NCI-H1105 treated with DMSO at 0.1 percent for 48 hours (cell line): ENCODE results near the gene ZBTB17.
"Not testable (repeated sequence)": the region's sequence is repeated elsewhere in the genome, so short reads cannot be mapped to it uniquely, and the experiment has no call there.

ENCODE experiments used
- DNase-seq: peaks from one replicate; lab custom pipeline; 2025; lab: John Stamatoyannopoulos, UW

ZBTB17 gene

DNA sequence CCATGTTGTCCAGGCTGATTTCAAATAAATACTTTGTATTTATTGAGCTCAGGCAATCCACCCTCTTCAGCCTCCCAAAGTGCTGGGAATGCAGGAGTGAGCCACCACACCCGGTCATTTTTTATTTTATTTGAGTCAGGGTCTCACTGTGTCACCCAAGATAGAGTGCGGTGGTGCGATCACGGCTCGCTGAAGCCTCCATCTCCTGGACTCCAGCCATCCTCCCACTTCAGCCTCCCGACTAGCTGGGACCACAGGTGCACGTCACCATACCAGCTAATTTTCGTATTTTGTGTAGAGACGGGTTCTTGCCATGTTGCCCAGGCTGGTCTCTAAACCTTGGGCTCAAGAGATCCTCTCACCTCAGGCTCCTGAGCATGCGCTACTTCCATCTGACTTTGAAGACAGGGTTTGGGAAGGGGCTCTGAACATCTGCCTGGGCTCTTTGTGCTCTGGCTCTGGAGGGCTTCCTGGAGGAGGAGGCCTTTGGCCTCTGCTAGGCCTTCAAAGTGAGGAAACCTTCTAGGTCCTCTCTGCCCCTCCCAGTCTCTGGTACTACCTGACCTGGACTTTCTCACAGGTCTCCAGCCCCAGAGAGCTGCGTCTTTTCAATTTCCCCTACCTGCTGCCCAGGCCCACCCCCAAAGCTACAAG, 36.2 kb upstream of the ZBTB17 start:
- DNase-seq, result no peak

DNA sequence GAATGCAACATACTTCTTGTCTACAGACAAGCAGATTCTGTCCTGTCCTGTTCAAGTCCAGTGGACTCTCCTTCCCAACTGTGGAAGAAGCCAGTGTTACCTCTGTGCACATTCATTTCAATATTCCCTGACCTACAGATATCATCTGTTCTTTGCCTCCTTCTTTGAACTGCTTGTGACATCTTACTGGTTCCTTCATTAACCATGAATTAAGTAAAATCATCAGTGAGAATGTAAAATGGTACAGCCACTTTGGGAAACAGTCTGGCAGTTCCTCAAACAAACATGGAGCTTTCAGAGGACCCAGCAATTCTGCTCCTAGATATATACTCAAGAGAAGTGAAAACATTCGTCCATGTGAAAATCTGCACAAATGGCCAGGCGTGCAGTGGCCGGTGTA, 34.9 kb upstream of the ZBTB17 start:
- DNase-seq, result no peak

- no peak for DNase-seq
These were observed 33.8 kb upstream of the ZBTB17 start for GRCh38 chr1:16009678-16010077.

DNA sequence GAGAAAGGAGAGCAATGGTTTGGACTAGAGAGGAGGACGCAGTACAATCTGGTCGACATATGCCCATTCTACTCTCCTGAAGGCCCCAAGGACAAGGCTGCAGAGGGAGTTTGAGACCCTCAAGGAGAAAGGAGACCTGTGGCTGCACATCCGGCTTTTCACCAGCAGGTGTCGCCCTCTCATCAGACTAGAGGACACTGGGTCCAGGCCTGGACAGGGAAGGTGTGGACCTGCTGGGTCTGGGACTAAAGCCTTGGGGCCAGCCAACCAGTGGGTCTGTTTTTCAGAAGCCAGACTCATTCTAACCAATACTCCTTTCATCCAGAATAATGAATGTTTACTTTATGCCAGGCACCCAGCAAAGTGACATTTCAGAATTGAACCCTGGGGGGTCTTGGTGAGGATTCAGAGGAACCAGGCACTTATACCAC, 33.1 kb upstream of the ZBTB17 start:
- DNase-seq, result peak; percentile 54

DNA sequence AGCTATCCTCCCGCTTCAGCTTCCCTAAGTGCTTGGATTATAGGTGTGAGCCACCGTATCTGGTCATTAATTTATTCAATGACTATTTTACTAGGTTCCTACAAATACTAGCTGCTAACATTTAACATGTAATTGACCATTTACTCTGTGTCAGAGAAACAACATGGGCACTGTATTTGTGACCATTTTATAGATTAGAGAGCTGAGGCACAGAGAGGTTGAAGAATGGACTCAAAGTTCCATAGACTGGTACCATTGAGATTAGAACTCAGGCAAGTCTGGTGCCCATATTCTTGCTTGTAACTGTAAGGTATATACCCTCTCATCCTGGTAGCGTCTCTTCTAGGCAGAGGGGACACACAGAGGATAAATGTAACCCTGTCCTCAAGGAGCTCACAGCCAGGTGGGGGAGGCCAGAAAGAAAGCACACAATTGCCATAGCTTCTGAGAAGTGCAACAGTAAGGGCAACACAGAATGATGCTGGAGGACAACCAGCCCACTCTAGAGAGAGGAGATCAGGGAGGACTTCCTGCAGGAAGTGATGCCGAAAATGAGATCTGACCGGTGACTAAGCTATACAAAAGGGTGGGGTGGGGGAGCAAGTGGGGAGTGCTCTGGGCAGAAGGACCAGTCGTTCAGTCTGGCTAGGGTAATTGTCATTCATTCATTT, 31.9 kb upstream of the ZBTB17 start:
- DNase-seq, result no peak

GRCh38 chr1:16006552-16007485, 30.9 kb upstream of the ZBTB17 start:
- DNase-seq, result no peak

DNA sequence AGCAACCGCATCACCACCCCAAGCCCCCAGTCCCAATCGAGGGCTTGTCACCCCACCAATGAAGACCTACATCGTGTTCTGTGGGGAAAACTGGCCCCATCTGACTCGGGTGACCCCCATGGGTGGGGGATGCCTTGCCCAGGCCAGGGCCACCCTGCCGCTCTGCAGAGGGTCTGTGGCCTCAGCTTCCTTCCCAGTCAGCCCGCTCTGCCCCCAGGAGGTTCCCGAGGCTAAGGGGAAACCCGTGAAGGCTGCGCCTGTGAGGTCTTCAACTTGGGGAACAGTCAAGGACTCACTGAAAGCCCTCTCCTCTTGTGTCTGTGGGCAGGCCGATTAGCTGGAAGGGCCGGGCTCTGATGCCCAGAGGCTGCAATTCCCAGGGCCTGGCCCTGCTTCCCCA, 30.1 kb upstream of the ZBTB17 start:
- no peak for DNase-seq

- DNase-seq, result no peak
These were observed 29.7 kb upstream of the ZBTB17 start for GRCh38 chr1:16005597-16005996.

DNA sequence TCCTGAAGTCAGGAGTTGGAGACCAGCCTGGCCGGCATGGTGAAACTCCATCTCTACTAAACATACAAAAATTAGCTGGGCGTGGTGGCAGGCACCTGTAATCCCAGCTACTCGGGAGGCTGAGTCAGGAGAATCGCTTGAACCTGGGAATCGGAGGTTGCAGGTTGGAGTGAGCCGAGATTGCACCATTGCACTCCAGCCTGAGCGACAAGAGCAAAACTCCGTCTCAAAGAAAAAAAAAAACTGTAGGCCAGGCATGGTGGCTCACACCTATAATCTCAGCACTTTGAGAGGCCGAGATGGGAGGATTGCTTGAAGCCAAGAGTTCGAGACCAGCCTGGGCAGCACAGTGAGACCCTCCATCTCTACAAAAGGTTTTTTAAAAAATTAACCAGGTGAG, 25.4 kb upstream of the ZBTB17 start:
- DNase-seq, result not testable (repeated sequence)

- no peak for DNase-seq
These were observed 23.0 kb upstream of the ZBTB17 start for GRCh38 chr1:15998929-15999328.

GRCh38 chr1:15997637-15998280, 21.9 kb upstream of the ZBTB17 start:
- DNase-seq, result no peak

GRCh38 chr1:15997076-15997585, 21.2 kb upstream of the ZBTB17 start:
- no peak for DNase-seq

DNA sequence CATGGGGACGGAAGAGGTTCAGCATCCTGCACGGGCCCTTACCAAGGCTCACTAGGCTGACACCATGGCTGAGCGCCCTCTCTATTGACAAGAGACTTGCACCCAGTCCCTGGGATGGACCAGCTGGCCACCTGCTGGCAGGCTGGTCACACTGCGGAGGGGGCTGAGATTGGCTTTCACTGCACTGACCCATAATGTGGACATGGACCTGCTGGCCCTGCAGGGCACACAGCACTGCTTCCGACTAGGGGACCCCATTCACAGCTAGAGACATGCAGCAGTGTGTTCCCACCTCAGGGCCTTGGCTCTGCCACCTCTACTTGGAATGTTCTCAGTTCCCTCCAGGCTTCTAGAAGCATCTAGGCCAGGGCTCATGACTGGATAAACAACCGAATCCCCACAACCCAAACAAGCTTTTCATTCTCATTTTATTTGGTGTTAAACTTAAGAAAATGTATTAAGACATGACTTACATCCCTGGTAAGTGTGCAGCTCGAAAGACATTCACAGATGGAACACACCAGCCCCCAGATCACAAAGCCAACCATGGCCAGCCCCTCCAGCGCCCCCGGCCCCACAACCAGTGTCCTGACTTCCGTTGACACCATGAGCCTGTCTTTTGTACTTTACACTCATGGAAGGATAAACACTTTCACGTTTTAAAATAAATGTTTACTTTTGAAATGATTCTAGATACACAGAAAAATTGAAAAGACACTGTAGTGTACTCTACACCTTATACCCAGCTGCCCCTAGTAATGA, 18.9 kb upstream of the ZBTB17 start:
- peak; percentile 32 for DNase-seq

DNA sequence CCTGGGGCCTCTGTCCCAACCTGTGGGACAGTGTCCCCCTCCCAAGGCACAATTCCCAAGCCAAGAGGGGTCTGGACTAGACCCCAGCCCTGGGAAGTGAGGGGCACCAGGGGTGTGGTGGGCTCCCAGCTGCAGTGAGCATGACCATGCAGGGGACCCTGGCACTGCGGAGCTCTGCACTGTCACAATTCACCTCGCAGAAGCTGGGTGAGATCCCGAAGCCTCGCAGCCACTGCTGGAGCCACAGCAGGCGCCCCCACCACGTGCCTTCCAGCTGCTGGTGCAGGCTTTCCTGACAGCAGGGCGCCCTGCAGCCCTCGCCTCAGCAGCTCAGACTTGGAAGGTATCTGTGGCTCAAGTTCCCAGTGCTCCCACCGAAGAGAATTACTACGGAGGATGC, 18.2 kb upstream of the ZBTB17 start:
- DNase-seq, result no peak

DNA sequence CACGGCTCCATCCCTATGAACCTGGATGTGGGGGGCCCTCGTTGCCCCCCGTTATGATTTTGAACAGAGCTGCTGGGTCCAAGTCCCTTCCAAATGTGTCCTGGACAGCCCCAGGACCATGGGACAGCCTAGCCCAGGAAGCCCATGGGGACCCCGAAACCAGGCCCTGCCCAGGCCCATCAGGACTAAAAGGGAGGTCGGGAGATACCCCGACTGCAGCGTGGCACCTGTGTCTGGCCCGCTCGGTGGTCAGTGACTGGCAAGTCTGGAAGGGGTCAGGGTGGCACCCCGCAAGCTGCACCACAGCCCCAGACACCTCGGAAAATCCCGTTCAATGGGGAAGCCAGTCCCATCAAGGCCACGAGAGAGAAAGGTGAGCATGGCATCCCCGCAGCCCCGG, 17.8 kb upstream of the ZBTB17 start:
- no peak for DNase-seq

DNA sequence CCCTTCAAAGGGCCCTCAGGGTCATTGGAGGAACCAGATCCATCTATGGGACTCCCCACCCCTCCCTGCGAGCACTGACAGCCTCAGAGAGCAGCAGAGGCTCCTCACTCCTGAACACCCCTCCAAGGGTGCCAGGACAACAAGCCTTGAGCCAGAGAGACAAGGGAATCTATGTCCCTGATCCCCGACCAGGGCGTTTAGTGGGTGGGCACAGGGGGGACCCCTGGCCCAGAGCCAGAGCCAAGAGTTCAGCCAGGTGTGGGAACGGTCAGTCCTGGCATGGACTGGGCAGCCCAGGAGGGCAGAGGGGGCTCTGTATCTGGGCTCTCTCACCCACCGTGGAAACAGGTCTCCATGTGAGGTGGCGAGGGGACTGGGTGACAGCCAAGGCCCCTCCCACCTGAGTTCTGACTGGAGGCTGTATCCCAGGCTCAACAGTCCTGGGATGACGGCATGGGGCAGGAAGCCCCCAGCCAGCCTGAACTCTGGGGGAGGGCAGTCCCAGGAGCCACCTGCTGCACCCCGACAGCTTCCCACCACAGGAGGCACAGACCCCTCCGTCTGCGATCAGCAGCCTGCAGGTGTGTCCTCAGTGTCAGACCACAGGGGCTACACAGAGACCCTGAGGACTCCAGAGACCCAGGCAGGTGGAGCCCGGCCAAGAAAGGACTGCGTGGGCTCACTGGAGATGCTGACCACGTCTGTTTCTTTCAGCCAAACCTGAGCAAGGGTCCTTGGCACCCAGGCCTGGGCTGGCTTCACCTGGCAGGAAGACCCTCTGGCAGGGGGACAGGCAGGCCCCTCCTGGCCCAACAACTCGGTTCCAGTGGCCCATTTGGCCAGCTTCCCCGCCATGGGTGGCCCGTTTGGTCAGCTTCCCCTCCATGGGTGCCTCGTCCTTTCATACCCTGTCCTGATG, 16.9 kb upstream of the ZBTB17 start:
- DNase-seq, result no peak

DNA sequence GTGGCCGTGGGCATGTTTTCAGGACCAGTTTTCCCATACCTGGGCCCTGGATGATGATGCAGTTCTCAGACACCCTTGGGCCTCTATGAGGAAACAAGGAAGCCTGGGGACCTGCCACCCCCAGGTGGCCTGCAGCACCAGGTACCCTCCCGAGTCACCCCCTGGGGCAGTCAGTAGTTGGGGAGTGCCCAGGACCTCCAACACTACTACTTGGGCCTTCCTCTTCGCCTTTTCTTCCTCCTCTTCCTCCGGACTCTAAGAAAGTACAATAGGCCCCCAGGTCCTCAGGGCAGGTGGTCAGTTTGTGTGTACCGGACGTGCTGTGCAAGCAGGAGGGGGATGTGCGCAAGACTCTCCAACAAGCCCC, 16.3 kb upstream of the ZBTB17 start:
- DNase-seq, result no peak

GRCh38 chr1:15991427-15992186, 15.7 kb upstream of the ZBTB17 start:
- DNase-seq, result no peak

DNA sequence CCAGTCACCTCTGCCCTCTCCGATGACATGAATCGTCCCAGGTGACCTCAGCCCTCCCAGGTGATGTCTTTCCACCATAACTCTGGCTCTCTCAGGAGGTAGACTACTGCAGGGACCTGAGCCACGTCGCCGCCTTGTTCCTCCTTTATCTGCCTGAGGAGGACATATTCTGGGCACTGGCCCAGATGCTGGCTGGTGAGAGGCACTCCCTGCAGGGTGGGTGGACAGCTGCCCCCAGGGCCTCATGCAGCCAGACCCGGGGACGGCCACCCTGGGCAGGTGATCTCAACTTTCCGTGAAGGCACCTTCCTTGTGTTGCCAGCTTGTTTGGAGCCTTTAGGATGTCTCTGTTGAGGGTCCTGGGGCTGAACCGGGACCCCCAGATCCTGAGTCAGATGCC, 13.9 kb upstream of the ZBTB17 start:
- no peak for DNase-seq
